GM21423 (cell line): ENCODE results near the gene FAM117A.

Source experiments
- ATAC-seq: cut with Tn5 transposase; IDR thresholded peaks from one replicate; pipeline ENCODE4 v1.9.1; 2021; ENCODE audit warnings: mild to moderate bottlenecking, moderate library complexity; ENCODE audit not compliant: unreplicated experiment

The FAM117A gene

DNA sequence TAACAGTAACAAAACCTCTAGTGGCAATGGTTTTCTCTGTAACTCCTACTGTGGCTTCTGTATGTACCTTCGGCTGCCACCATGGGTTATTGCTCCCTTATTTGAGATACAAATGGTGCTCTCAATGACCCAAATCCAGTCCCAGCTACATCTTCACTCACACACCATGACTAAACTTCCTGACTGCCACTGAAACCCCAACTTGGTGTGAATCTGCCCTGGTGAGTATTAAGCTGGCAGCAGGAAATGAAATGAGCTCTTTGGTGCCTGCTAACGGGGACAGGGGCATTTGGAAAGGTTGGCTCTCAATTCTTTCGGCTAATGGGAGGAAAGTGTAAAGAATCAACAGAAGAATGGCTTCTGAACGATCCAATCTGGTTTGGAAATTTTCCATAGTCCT, 48.7 kb downstream of the FAM117A start:
- no peak for ATAC-seq

DNA sequence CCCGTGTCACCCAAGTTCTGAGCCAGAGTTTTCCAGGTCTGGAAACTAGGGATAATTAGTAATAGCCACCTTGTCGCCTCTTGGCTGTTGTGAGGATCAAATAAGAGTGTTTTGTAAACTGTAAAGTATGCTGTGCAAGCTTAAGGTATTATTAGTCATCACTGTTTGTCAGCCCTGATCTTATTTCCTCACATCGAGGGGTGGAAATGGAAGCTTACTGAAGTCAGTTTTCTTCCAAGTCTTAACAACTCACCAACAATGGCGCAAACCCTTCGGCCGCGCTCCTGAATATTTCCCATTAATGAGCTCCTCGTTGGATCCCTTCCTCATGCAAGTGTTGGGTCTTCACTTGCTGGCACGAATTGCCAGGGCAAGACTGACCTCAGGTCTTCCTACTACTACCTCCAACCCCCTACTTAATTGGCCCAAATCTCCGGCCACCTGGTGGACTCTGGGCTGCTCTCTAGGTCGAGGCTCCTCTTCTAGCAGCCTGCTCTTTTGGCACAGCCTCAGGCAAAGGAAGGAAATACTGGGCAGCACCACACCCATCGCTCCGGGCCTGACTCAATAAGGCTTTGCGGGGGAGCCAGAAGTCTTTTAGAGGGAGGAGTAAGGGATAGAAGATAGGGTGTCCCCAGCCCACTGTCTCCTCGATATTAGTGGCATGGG, 55.3 kb downstream of the FAM117A start:
- no peak for ATAC-seq

DNA sequence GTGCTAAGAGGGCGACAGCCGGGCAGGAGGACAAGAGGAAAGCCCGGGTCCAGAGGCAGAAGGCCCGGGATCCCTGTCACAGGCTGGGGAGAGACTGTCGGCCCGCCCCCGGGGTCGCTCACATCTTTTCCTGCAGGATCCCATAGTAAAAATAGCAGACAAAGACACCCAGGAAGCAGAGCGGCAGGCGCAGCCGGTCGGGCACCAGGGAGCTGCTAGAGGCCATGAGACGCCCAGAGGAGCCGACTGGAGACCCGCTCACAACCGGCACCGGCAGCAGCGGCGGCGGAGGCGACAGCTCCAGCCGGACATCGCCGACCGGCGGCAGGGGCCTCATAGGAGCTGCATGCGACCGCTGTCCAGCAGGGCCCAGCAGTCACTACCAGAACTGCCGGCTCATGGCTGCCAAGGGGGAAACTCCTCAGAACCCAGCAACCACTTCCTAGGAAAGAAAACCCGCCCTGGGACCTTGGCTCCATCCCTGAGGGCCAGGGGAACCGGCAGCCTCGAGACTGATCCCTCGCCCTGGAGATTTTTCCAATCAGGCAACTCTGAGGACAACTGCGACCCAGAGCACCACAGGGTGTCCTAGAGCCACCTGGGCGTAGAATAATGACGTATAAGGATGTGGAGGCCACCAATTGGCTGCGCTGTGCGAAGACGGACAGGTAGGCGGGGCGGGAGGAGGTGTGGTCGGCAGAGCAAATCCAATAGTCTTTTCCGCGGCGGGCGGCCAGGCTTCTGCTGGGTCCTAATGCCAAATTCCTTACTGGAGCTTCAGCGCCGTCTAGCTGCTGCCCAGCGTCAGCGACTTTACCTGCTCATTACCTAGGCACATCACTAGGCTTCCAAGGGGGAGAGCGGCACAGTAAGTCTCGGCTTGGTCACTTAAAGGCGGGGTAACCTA, 56.1 kb downstream of the FAM117A start, which contains the start of gene SLC35B1:
Gene SLC35B1 (minus strand): TSS at position 357 of the 907 bp plus-strand sequence. CDS start 131 bp downstream, at position 226.
- ATAC-seq = peak; percentile 94

DNA sequence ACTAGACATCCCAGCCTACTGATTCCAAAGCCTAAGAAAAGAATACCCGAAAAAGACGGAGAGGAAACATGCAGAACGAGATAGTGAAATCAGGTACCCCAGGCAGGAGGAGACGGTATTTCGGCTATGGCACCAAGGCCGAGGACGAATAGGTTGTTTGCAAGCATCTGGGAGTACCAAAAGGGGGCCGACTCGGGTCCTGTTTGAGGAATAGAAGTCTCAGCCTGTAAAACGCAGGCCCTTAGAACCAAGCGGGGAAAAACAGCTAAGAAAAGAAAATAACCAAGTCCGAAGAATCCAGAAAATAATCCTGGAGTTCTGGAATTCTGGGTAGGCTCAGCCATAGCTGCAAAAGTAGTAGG, 56.7 kb downstream of the FAM117A start:
- no peak for ATAC-seq

GRCh38 chr17:49705254-49705653, 58.7 kb downstream of the FAM117A start:
- no peak for ATAC-seq

GRCh38 chr17:49703557-49704277, 60.2 kb downstream of the FAM117A start:
- ATAC-seq = no peak

DNA sequence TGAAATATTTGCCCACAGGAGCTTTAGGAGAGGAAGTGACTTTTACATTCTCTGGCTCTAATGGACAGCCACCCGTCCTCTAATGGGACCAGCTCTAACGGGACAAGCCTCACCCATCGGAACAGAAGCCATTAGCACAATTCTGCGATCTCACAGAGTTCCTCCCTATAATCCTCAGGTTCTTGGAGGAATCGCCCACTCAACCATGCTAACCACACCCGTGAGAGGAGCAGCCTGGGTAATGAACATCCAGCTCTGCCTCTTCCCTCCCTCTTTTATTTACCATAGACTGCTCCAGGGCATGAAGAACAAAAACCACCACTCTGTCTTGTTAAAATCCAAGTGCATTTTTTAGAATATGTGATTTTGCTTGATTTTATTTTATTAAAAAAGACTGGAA, 63.0 kb downstream of the FAM117A start:
- no peak for ATAC-seq

DNA sequence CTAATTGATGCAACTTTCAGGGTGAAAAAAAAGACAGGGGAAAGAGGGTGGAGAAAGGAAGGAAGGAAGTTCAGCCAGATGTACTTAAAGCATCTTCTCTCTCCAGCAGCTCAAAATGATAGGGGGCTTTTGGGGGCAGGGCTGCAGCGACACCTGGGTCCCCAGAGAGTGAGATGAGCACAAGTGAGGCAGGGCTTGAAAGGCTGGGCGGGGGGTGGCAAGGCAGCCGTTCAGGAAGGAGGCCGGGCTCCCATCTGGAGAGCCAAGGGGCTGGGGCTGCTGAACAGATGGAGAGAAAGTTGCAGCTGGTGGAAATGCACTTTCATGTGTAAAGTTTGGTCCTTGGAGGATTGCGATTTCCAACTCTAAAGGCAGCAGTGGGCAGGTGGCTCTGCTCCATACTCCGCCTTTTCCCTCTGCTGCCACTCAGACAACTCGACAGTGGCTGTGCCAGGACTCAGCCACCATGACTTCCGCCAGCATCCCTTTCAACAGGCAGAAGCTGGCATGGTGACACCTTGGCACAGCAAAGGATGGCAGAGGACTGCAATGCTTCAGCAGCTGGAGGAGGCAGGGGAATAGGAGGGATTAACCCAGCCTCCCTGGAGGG, 63.9 kb downstream of the FAM117A start:
- no peak for ATAC-seq

DNA sequence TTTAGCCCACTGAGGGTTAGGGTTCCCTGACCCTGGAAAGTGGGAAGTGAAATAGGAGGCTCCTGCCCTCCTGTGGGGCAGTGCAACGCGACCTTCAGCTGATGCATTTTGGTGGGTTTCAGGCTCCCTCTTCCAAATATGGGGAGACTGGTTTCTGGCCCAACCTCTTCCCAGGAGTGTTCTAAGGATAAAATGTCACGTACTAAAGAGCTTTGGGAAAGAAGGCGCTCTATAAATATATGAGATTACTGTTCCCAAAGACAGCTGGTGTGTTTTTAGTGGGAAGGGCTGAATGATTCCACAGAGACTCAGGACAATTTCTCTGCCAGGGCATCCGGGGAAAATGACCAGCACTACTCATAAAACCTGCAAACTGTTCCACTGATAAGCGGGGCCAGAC, 65.9 kb downstream of the FAM117A start:
- ATAC-seq = no peak

DNA sequence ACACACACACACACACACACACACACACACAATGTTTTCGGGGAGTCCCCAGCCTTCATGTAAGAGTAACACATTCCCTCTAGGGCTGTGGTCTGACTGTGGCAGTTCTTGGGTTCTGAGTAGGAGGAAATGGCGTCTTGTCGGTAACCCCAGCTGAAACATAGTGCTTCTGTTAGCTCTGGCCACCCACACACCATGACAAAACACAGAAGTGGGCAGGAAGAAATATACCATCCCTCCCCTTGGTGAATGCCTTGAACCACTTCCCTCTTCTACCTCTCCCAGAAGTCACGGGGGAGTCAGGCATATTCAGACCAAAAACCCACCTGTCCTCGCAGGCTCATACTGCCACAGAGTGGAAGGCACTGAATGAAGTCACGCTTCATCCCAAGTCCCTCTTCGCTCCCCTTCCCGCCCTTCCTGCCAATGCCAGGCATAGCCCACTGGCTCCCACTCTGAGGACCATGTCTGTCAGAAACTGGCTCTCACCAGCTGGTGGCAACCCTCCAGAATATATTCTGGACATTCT, 67.6 kb downstream of the FAM117A start:
- ATAC-seq = no peak

GRCh38 chr17:49695698-49696232, 68.2 kb downstream of the FAM117A start:
- no peak for ATAC-seq

DNA sequence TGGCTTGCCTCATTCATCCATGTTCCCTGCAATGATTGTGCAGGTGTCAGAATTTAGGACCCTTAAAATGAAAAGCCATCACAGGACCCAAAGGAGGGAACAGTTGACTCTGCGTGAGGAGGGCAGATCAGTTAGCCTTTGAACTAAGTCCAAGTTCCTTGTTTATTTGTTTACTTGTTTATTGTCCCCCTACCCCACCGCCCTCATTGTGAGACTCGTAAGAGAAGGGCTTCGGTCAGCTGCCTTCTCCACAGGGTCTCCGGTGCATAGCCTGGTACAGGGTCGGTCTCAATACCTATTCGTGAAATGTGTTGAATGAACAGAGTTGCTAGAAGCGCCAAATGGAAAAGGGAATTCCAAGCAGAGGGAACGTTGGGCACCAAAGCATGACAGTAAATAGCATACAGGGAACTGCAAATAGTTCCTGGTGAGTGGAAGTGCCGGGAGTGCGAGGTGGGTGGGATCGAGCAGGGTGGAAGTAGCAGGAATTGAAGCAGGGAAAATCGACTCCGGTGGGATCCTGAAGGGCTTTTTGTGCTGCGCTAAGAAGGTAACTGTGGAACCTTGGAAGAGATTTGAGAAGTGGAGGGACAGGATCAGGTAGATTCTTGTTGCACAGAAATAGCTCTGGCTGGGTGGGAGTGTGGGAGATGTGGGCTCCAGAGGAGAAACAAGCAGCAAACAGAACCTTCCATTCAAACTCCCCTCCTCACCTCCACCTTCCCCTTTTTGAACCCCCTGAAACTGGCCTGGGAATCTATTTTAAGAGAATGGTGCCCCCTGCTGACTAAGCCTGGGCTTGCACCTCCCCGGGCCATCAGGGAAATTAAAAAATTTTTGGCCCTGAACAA, 68.9 kb downstream of the FAM117A start:
- no peak for ATAC-seq

- ATAC-seq = no peak
Measured at GRCh38 chr17:49692751-49693150, 71.2 kb downstream of the FAM117A start.

DNA sequence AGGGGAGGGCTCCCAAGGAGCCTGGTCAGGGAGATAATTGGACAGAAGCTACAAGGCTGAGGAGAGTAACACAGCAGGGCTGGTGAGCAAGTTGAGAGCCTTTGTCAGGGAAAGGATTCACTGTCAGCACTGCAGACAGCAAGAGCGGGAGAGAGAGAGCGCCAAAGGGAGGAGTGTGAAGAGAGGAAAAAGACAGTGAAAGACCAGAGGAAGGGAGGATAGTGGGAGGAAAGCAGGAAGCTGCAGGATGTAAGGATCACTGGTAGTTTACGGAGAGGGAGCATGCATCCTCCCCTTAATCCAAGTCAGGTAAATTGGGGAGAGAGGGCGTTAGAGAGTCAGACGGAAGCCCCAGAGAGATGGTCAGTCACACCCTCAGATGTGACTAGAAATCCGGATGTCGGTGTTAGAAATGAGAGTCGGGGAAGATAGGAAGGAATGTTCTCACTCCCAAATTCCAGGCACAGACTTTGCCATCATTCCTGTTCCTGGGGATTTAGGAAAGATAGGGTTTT, 72.2 kb downstream of the FAM117A start:
- no peak for ATAC-seq

DNA sequence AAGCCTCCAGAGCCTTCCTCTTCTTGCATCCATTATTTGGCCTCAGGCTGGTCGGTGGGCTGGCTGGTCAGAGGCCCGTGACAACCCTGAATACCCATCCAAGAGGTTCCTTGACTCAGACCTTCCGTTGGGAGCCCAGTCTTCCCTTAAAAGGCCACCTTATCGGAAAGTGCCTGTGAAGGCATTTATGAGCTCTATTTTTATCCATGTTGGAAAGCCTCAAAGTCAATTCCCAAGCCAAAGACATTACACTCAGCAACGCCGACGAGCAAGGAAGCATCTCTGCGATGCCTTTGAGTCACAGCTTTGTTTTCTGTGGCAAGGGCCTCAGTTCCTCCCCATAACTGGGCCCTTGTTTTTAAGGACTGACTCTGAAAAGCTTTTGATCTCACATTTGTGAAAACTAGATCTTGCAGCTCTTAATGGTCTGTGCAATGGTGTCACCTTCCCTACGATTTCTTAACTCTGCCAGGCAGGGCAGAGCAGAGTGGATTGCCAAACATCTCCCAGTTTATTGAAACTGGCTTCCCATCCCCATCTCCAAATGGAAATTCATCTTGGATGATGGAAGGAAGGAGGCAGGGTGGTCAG, 72.8 kb downstream of the FAM117A start:
- ATAC-seq = no peak

- no peak for ATAC-seq
Measured at GRCh38 chr17:49690256-49690655, 73.7 kb downstream of the FAM117A start.

DNA sequence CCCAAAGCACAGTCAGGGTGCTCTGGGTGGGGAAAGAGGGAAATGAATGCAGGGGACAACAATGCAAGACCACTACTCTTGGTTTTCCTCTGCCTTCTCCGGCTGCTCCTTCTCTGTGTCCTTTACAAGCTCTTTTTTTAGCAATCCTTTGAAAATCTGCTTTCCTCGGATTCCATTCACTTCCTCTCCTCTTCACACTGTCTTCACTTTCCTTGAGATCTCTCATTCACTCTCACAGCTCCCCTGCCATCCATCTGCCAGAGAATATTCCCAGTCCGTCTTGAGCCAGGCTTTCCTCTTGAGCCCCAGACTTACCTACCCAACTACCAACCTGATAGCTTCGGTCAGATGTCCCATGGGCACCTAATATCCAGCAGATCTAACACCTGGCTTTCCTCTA, 75.1 kb downstream of the FAM117A start:
- no peak for ATAC-seq

- no peak for ATAC-seq
Measured at GRCh38 chr17:49687878-49688491, 75.9 kb downstream of the FAM117A start.
